Ovary (tissue), 3 donors: Measurements from ENCODE around the gene OVCA2.

Experiments
- CTCF ChIP-seq, 3 donors: fragments of 450-650 bp in 2 of 3; fragments of 200-600 bp in 1 of 3; IDR thresholded peaks; one replicate each; pipeline versions ENCODE4 v1.5.1 to v1.8.0; 2016 to 2022; ENCODE audit warnings: antibody characterized with exemption in 3 of 3, mild to moderate bottlenecking in 1 of 3
- POLR2A ChIP-seq: fragments of 450-650 bp; IDR thresholded peaks from one replicate; pipeline ENCODE4 v1.6.1; 2017; ENCODE audit warnings: antibody characterized with exemption, mild to moderate bottlenecking, moderate library complexity
- donor health status: DM: no; HTN: no; CAD: no.

- TF ChIP-seq CTCF (IDR thresholded peaks at IDR 0.05) (no peak), POLR2A (no peak)
Observed at GRCh38 chr17:2004435-2004952, 37.3 kb upstream of the OVCA2 start.
